Activated T-helper 17 cell treated with anti-CD3 and anti-CD28 coated beads, Interleukin-2, amount 50 U/mL, for 72 hours (primary cell): ENCODE data around the gene RAD51C. TPM values are rescaled to one million over a fixed set of nuclear protein-coding genes. Genes with fewer than 3 reads are reported as not detected.
"Not testable (repeated sequence)": the region's sequence is repeated elsewhere in the genome, so short reads cannot be mapped to it uniquely, and the experiment has no call there.

ENCODE experiments used
- ATAC-seq: fragments of 150-1000 bp; cut with Tn5 transposase; replicated peaks from 2 replicates; pipeline ENCODE4 v1.10.0; 2021; ENCODE audit warnings: mild to moderate bottlenecking, moderate library complexity
- H3K27ac Mint-ChIP-seq: one replicate; pipeline ENCODE4 v1.8.0; 2022; ENCODE audit warnings: mixed read lengths
- H3K27me3 Mint-ChIP-seq: one replicate; pipeline ENCODE4 v1.8.0; 2022; ENCODE audit warnings: mixed read lengths
- H3K36me3 Mint-ChIP-seq: one replicate; pipeline ENCODE4 v1.8.0; 2022; ENCODE audit warnings: low read depth, mild to moderate bottlenecking, mixed read lengths
- H3K4me1 Mint-ChIP-seq: one replicate; pipeline ENCODE4 v1.8.0; 2022; ENCODE audit warnings: mixed read lengths
- H3K4me3 Mint-ChIP-seq: one replicate; pipeline ENCODE4 v1.8.0; 2022; ENCODE audit warnings: mild to moderate bottlenecking, mixed read lengths
- H3K9me3 Mint-ChIP-seq: one replicate; pipeline ENCODE4 v1.8.0; 2022; ENCODE audit warnings: mixed read lengths
- total RNA-seq, 2 donors: library from RNA; stranded (reverse); gene quantifications; one replicate each; pipeline ENCODE4 v1.2.3, GENCODE V29; 2022

Gene RAD51C
- total RNA-seq, 2 donors from 2014 or later, result 75.3 to 112 TPM

DNA sequence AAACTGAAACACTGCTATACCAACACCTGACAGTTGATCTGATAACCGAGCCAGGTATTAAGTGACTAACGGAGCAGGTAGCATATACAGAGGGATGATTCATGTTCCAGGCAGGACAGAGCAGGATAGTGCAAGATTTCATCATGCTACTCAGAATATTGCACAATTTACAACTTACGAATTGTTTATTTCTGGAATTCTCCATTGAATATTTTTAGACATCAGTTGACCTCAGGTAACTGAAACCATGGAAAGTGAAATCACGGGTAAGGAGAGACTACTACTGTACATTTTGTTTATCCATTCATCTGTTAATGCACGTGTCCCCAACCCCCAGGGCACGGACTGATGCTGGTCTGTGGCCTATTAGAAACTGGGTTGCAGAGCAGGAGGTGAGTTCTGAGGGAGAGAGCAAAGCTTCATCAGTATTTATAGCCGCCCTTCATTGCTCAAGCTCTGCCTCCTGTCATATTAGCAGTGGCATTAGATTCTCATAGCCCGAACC is 48.8 kb downstream of the RAD51C start:
- no peak overlapping the region for H3K4me3 Mint-ChIP-seq
- H3K27me3 Mint-ChIP-seq, result no peaks in the 10 kb centered on the region
- H3K36me3 Mint-ChIP-seq, result no peaks in the 10 kb centered on the region
- ATAC-seq, result no peak
- H3K27ac Mint-ChIP-seq, result no peak overlapping the region
- no peaks in the 10 kb centered on the region for H3K4me1 Mint-ChIP-seq
- H3K9me3 Mint-ChIP-seq, result no peaks in the 10 kb centered on the region

DNA sequence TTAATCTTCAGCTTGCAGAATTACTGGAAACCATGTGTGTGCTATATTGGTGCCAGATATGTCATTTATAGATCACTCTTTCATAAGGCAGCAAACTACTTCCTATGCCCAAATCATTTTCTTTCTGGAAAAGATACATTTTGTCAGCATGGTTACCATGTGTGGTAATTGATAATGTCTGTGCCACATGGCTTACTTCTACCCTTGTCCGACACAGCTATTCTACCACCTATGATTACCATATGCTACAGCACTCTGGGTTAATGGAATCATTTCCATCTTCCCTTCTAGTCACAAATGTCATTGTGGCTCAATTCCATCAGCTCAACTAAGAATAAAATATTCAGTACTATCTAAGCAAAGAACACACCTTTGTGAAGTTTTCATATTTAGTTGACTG is 55.3 kb downstream of the RAD51C start:
- Mint-ChIP-seq H3K27me3 (no peaks in the 10 kb centered on the region), H3K36me3 (no peaks in the 10 kb centered on the region), H3K9me3 (no peaks in the 10 kb centered on the region), H3K27ac (no peak overlapping the region), H3K4me3 (no peak overlapping the region), H3K4me1 (no peaks in the 10 kb centered on the region)
- ATAC-seq, result no peak

- not testable (repeated sequence) for H3K27ac Mint-ChIP-seq, H3K27me3 Mint-ChIP-seq, H3K36me3 Mint-ChIP-seq, ATAC-seq, H3K9me3 Mint-ChIP-seq, H3K4me1 Mint-ChIP-seq, H3K4me3 Mint-ChIP-seq
Observed at GRCh38 chr17:58749627-58750026, 57.2 kb downstream of the RAD51C start.

DNA sequence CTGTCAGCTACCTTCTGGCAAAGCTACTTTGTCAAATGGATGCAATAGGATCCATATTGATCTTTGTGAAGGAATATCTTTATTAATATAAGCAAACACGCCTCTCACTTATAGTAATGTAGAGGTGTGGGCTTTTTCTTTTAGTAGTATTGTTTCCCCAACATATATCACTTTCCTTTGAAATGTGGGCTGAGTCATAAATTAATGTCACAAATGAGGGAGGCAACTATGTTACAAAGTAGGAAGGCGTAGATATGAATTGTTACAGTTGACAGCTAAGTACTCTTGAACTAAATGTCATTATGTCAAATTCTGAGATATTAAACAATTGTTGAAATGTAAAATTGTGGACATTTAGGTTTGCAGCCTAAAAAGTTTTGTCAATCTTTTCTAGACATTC is 60.6 kb downstream of the RAD51C start:
- Mint-ChIP-seq H3K27me3 (peaks cover 25% of the 10 kb centered on the region), H3K27ac (no peak overlapping the region), H3K9me3 (no peaks in the 10 kb centered on the region), H3K36me3 (peaks cover 6% of the 10 kb centered on the region), H3K4me1 (peaks cover 7% of the 10 kb centered on the region), H3K4me3 (no peak overlapping the region)
- ATAC-seq, result no peak

DNA sequence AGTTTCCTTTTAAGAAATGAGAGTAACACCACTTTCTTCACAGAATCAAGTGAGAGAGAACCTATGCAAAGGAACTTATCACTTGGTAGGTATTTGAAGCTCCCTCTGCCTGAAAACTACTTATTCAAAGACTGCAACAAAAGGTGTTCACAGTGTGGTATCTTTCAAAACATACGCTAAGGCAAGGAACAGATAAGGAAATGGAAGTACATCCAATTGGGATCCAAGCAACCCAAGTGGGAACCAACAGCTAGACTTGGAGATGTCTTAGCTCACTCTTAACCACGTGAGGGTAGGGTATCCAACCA is 62.8 kb downstream of the RAD51C start:
- Mint-ChIP-seq H3K9me3 (no peaks in the 10 kb centered on the region), H3K4me3 (peak overlapping the region; percentile 63), H3K4me1 (peaks cover 7% of the 10 kb centered on the region), H3K27ac (no peak overlapping the region), H3K36me3 (peaks cover 6% of the 10 kb centered on the region), H3K27me3 (peaks cover 35% of the 10 kb centered on the region)
- ATAC-seq, result peak; percentile 14

DNA sequence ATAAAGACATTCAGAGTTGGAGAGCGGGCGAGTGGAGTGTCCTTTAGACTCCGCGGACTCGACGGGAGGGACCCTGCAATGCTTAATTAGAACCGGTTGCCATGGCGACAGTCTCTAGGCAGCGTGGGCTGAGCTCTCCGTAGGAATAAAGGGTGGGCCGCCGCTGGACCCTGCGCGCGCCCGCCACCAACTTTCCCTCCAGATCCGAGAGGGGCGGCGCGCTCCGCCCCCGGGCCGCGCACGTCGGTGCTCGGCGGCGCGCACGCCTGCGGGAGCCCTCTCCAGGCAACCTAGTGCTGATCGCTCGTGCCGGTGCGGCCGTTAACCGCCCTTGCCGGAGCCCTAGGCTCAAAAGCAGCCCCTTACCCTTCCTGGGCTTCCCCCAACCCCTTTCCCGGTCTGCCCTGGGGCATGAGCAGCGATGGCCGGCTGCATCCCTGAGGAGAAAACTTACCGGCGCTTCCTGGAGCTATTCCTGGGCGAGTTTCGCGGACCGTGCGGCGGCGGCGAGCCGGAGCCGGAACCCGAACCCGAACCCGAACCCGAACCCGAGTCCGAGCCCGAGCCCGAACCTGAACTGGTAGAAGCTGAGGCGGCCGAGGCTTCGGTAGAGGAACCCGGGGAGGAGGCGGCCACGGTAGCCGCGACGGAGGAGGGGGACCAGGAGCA is 63.3 kb downstream of the RAD51C start, which contains the start of gene PPM1E:
Gene PPM1E (plus strand): TSS at position 278 of the 669 bp plus-strand sequence.
- peaks cover 6% of the 10 kb centered on the region for H3K36me3 Mint-ChIP-seq
- peaks cover 7% of the 10 kb centered on the region for H3K4me1 Mint-ChIP-seq
- H3K4me3 Mint-ChIP-seq, result peak within 1 kb of the TSS; percentile 85
- no peaks in the 10 kb centered on the region for H3K9me3 Mint-ChIP-seq
- peaks cover 39% of the 10 kb centered on the region for H3K27me3 Mint-ChIP-seq
- peak; percentile 82 for ATAC-seq
- no peak within 1 kb of the TSS for H3K27ac Mint-ChIP-seq

- ATAC-seq, result peak; percentile 57
- Mint-ChIP-seq H3K4me1 (peaks cover 7% of the 10 kb centered on the region), H3K4me3 (peak overlapping the region; percentile 85), H3K9me3 (no peaks in the 10 kb centered on the region), H3K36me3 (peaks cover 6% of the 10 kb centered on the region), H3K27me3 (peaks cover 44% of the 10 kb centered on the region), H3K27ac (no peak overlapping the region)
Observed at GRCh38 chr17:58756246-58757161, 64.1 kb downstream of the RAD51C start.

DNA sequence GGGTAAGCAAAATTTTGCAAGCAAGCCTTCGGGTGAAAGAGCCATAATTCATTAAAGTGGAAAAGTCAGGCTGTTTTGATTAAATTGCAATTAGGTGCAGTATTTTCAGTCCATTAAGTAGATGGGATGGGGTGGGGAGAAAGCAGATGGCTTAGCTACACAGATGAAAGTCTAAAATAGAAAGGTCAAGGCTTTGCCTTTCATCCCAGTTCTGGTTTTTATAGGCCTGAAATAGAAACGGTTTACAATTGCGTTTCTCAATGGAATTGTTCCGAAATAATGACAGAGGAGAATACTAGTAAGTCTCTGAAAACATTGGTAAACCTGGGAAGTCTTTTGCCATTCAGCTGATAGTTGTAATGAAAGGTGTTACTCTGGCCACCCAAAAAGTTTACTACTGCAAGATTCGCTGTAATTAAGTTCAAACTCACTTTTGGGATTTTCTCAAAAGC is 64.8 kb downstream of the RAD51C start:
- no peak for ATAC-seq
- H3K27me3 Mint-ChIP-seq, result peaks cover 49% of the 10 kb centered on the region

DNA sequence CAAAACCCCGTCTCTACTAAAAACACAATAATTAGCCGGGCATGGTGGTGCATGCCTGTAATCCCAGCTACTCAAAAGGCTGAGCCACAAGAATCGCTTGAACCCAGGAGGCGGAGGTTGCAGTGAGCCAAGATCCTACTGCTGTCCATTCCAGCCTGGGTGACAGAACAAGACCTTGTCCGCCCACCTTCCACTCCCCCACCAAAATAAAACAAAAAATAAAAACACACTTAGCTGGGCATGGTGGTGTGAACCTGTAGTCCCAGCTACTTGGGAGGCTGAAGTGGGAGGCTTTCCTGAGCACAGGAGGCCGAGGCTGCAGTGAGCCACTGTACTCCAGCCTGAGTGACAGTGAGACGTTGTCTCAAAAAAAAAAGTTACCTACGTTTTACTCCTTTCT is 66.5 kb downstream of the RAD51C start:
- peaks cover 7% of the 10 kb centered on the region for H3K4me1 Mint-ChIP-seq
- H3K9me3 Mint-ChIP-seq, result no peaks in the 10 kb centered on the region
- H3K4me3 Mint-ChIP-seq, result no peak overlapping the region
- ATAC-seq, result no peak
- H3K36me3 Mint-ChIP-seq, result peaks cover 6% of the 10 kb centered on the region
- no peak overlapping the region for H3K27ac Mint-ChIP-seq
- H3K27me3 Mint-ChIP-seq, result peaks cover 41% of the 10 kb centered on the region

More for the DNA sequence above, 64.8 kb downstream of the RAD51C start:
- Mint-ChIP-seq H3K36me3 (peaks cover 6% of the 10 kb centered on the region), H3K27ac (no peak overlapping the region), H3K9me3 (no peaks in the 10 kb centered on the region), H3K4me3 (peak overlapping the region; percentile 85), H3K4me1 (peaks cover 7% of the 10 kb centered on the region)

GRCh38 chr17:58759522-58759921 is 67.1 kb downstream of the RAD51C start:
- peaks cover 7% of the 10 kb centered on the region for H3K4me1 Mint-ChIP-seq
- no peak overlapping the region for H3K27ac Mint-ChIP-seq
- no peak for ATAC-seq
- no peak overlapping the region for H3K4me3 Mint-ChIP-seq
- H3K27me3 Mint-ChIP-seq, result peaks cover 41% of the 10 kb centered on the region
- H3K9me3 Mint-ChIP-seq, result no peaks in the 10 kb centered on the region
- peaks cover 6% of the 10 kb centered on the region for H3K36me3 Mint-ChIP-seq

DNA sequence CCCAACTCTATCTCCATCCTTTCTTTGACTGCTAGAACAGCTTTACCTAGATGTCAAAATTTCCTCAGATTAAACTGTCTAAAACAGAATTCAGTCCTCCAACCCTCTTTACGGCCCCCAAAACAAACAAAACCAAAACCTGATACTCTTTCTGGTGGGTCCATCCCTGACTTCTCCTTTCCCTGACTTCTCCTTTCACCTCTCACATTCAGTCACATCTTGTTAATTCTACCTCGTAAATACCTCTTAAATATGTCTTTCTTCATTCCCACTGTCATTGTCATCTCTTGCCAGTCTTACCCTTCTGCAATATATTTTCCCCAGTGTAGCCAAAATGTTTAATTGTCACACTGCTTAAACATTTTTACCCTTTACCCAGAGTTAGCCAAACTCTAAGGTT is 67.8 kb downstream of the RAD51C start:
- H3K27ac Mint-ChIP-seq, result no peak overlapping the region
- peaks cover 7% of the 10 kb centered on the region for H3K4me1 Mint-ChIP-seq
- H3K27me3 Mint-ChIP-seq, result peaks cover 39% of the 10 kb centered on the region
- no peak overlapping the region for H3K4me3 Mint-ChIP-seq
- ATAC-seq, result no peak
- peaks cover 6% of the 10 kb centered on the region for H3K36me3 Mint-ChIP-seq
- no peaks in the 10 kb centered on the region for H3K9me3 Mint-ChIP-seq

GRCh38 chr17:58763263-58763662 is 70.9 kb downstream of the RAD51C start:
- no peak overlapping the region for H3K4me3 Mint-ChIP-seq
- H3K4me1 Mint-ChIP-seq, result no peaks in the 10 kb centered on the region
- no peak for ATAC-seq
- H3K9me3 Mint-ChIP-seq, result no peaks in the 10 kb centered on the region
- no peaks in the 10 kb centered on the region for H3K36me3 Mint-ChIP-seq
- H3K27ac Mint-ChIP-seq, result no peak overlapping the region
- H3K27me3 Mint-ChIP-seq, result peaks cover 27% of the 10 kb centered on the region

GRCh38 chr17:58764373-58764772 is 72.0 kb downstream of the RAD51C start:
- Mint-ChIP-seq H3K9me3 (no peaks in the 10 kb centered on the region), H3K4me3 (no peak overlapping the region), H3K4me1 (no peaks in the 10 kb centered on the region)

GRCh38 chr17:58778482-58778881 is 86.1 kb downstream of the RAD51C start:
- H3K27me3 Mint-ChIP-seq, result not testable (repeated sequence)

More at GRCh38 chr17:58764373-58764772, 72.0 kb downstream of the RAD51C start:
- no peak for ATAC-seq
- no peak overlapping the region for H3K27ac Mint-ChIP-seq
- peaks cover 22% of the 10 kb centered on the region for H3K27me3 Mint-ChIP-seq
- no peaks in the 10 kb centered on the region for H3K36me3 Mint-ChIP-seq

DNA sequence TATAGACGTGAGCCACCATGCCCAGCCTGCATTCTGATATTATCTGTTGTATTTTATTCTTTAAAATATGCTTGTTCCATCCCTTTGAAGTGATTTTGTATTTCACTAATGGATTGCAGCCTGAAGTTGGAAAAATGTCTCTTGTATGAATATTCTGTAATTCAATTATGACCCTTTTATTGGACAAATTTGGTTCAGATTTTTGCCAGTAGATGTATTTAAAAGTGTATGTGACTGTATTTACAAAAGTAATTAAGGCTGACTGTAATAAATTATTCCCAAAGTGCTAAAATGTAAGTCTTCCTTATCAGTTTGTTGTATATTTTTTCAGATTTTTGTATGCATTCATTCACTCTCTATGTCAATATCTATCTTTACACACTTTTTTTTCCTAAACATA is 87.0 kb downstream of the RAD51C start:
- H3K27ac Mint-ChIP-seq, result no peak overlapping the region
- no peaks in the 10 kb centered on the region for H3K4me1 Mint-ChIP-seq
- H3K4me3 Mint-ChIP-seq, result no peak overlapping the region
- H3K9me3 Mint-ChIP-seq, result no peaks in the 10 kb centered on the region
- peaks cover 7% of the 10 kb centered on the region for H3K27me3 Mint-ChIP-seq
- H3K36me3 Mint-ChIP-seq, result no peaks in the 10 kb centered on the region
- no peak for ATAC-seq

More at GRCh38 chr17:58778482-58778881, 86.1 kb downstream of the RAD51C start:
- H3K36me3 Mint-ChIP-seq, H3K27ac Mint-ChIP-seq, H3K4me1 Mint-ChIP-seq, H3K4me3 Mint-ChIP-seq, H3K9me3 Mint-ChIP-seq, ATAC-seq: not testable (repeated sequence)
